Parathyroid adenoma (tissue), 2 donors: ENCODE measurements around the gene UACA.

ENCODE experiments used
- H2AFZ ChIP-seq: fragments of 300-600 bp; sonication (generic); one replicate; pipeline ENCODE4 v1.7.0; 2017; ENCODE audit warnings: antibody characterized with exemption, mild to moderate bottlenecking
- H3K27ac ChIP-seq: fragments of 300-600 bp; sonication (generic); one replicate; pipeline ENCODE4 v1.7.0; 2017
- H3K27me3 ChIP-seq: fragments of 300-600 bp; sonication (generic); one replicate; pipeline ENCODE4 v1.7.0; 2017; ENCODE audit warnings: low read length; ENCODE audit not compliant: control insufficient read depth, insufficient read depth
- H3K36me3 ChIP-seq: fragments of 300-600 bp; sonication (generic); one replicate; pipeline ENCODE4 v1.7.0; 2017; ENCODE audit warnings: low read length; ENCODE audit not compliant: control insufficient read depth, insufficient read depth
- H3K4me1 ChIP-seq: fragments of 300-600 bp; sonication (generic); one replicate; pipeline ENCODE4 v1.7.0; 2017; ENCODE audit warnings: control low read depth
- H3K4me2 ChIP-seq: fragments of 300-600 bp; sonication (generic); one replicate; pipeline ENCODE4 v1.7.0; 2017; ENCODE audit warnings: low read length
- H3K4me3 ChIP-seq: fragments of 300-600 bp; sonication (generic); one replicate; pipeline ENCODE4 v1.7.0; 2017; ENCODE audit warnings: low read depth, low read length
- H3K79me2 ChIP-seq: fragments of 300-600 bp; sonication (generic); one replicate; pipeline ENCODE4 v1.7.0; 2017; ENCODE audit warnings: control low read depth
- H3K9ac ChIP-seq: fragments of 300-600 bp; sonication (generic); one replicate; pipeline ENCODE4 v1.7.0; 2017; ENCODE audit warnings: mild to moderate bottlenecking
- H3K9me3 ChIP-seq: fragments of 300-600 bp; sonication (generic); one replicate; pipeline ENCODE4 v1.7.0; 2017; ENCODE audit warnings: low read length; ENCODE audit not compliant: control insufficient read depth
- TF ChIP-seq, protein P1 (sequence below): fragments of 300-600 bp; sonication (generic); IDR thresholded peaks from one replicate; pipeline ENCODE4 v1.7.0; 2017; ENCODE audit warnings: antibody characterized with exemption, mild to moderate bottlenecking
- donor health status: primary hyperparathyroidism.

Gene UACA

DNA sequence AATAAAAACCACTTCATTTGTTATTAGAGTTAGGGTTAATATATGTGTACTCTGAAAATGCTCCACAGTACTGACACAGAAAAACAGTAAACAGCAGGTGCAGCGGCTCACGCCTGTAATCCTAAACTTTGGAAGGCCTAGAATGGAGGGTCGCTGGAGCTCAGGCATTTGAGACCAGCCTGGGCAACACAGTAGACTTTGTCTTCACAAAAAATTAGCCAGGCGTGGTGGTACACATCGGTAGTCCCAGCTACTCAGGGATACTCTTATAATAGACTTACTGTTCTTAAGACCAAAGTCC lies 40.3 kb downstream of the UACA start:
- H3K36me3 ChIP-seq: no peaks in the 10 kb centered on the region
- no peak overlapping the region for H3K27ac ChIP-seq

DNA sequence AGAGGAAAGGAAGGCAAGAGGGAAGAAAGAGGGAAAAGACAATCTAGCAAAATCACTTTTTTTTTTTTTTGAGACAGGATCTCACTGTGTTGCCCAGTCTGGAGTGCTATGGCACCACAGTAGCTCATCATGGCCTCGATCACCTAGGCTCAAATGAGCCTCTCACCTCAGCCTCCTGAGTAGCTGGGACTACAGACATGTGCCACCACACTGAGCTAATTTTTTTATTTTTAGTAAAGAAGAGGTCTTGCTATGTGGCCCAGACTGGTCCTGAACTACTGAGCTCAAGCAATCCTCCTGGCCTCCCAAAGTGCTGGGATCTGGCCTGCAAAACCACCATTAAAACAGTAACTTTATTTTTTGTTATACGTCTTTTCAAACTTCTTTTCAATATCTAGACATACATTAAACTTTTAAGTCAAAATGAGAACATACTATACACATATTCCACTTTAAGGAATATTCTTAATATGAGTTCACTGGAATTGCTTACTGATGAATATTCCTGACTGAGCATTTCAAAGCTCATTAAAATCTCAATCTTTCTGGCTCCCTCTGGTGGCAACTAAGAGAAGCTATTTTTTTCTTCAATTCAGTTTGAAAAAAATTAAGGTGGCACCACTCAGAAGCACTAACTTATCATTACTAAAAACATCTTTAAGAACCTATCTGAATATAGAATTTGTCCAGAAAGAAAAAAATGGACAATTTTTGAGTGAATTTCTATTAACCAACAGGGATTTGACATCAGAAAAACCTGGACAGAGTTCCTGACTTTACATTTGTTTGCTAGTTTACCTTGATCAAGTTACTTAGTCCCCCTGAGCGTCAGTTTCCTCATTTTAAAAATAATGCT lies 40.9 kb downstream of the UACA start:
- Histone ChIP-seq H3K79me2 (no peaks in the 10 kb centered on the region), H3K4me3 (no peak overlapping the region), H3K9ac (no peak overlapping the region), H3K27ac (no peak overlapping the region), H3K9me3 (no peaks in the 10 kb centered on the region), H3K27me3 (no peaks in the 10 kb centered on the region), H3K4me1 (no peaks in the 10 kb centered on the region), H2AFZ (no peak overlapping the region), H3K36me3 (no peaks in the 10 kb centered on the region), H3K4me2 (no peak overlapping the region)
- TF ChIP-seq, protein P1, sequence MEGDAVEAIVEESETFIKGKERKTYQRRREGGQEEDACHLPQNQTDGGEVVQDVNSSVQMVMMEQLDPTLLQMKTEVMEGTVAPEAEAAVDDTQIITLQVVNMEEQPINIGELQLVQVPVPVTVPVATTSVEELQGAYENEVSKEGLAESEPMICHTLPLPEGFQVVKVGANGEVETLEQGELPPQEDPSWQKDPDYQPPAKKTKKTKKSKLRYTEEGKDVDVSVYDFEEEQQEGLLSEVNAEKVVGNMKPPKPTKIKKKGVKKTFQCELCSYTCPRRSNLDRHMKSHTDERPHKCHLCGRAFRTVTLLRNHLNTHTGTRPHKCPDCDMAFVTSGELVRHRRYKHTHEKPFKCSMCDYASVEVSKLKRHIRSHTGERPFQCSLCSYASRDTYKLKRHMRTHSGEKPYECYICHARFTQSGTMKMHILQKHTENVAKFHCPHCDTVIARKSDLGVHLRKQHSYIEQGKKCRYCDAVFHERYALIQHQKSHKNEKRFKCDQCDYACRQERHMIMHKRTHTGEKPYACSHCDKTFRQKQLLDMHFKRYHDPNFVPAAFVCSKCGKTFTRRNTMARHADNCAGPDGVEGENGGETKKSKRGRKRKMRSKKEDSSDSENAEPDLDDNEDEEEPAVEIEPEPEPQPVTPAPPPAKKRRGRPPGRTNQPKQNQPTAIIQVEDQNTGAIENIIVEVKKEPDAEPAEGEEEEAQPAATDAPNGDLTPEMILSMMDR: peak; percentile 57

More for the DNA sequence above, 40.3 kb downstream of the UACA start:
- H3K4me2 ChIP-seq: no peak overlapping the region
- no peaks in the 10 kb centered on the region for H3K4me1 ChIP-seq
- H3K79me2 ChIP-seq: no peaks in the 10 kb centered on the region
- TF ChIP-seq, protein P1: no peak
- no peaks in the 10 kb centered on the region for H3K9me3 ChIP-seq
- no peak overlapping the region for H3K9ac ChIP-seq
- no peaks in the 10 kb centered on the region for H3K27me3 ChIP-seq
- no peak overlapping the region for H2AFZ ChIP-seq
- H3K4me3 ChIP-seq: no peak overlapping the region

DNA sequence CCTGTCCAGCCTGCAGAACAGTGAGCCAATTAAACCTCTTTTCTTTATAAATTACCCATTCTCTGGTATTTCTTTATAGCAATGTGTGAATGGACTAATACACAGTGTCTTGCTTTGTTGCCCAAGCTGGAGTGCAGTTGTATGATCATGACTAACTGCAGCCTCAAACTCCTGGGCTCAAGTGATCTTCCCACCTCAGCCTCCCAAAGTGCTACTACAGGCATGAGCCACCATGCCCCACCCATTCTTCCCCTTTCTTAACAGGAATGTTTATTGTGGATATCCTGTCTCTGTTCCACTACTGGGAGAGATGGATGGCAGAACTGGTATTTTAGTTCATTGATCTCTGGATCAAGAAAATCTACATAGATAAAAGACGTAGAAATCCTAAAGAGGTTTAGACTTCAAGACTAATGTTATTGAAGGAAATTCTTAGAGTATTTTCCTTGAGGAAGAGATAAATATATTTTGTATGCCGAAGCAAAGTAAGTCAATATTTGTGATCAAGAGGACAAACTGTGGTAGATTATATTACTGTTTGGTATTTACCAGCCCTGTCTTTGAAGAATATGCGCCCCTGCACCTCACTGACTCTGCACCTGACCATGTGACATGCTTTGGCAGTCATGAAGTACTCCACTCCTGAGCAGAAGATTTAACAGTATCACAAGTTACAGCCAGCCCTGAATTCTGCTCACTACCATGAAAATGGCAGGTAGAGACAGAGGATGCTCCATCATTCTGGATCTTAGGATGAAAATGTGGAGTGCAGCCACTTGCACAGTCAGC lies 42.9 kb downstream of the UACA start:
- Histone ChIP-seq H3K27me3 (no peaks in the 10 kb centered on the region), H3K4me3 (no peak overlapping the region), H3K79me2 (no peaks in the 10 kb centered on the region), H2AFZ (no peak overlapping the region), H3K4me2 (no peak overlapping the region), H3K9me3 (no peaks in the 10 kb centered on the region), H3K36me3 (no peaks in the 10 kb centered on the region), H3K27ac (no peak overlapping the region), H3K4me1 (no peaks in the 10 kb centered on the region), H3K9ac (no peak overlapping the region)
- TF ChIP-seq, protein P1: no peak

DNA sequence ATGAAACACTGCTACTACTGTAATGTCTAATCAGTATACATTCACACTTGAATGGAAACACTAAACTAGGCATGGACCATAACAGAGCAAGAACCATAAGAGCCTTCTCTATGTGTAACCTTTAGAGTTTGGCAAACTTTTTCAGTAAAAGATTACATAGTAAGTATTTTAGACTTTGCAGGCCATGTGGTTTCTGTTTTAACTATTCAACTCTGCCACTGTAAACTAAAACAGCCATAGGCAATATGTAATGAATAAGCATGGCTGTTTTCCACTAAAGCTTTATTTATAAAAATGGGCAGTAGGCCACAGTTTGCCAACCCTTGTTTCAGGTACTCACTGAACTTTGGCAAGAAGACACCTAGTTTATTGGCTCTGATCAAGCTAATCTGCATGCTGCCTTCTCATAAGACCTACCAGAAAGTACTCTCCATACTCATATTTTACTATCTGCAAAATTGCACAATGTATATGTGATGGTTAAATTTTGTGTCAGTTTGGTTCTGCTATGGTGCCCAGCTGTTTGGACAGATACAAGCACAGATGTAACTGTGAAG lies 46.0 kb downstream of the UACA start:
- Histone ChIP-seq H3K36me3 (no peaks in the 10 kb centered on the region), H3K4me2 (no peak overlapping the region), H3K79me2 (peaks cover 1% of the 10 kb centered on the region), H3K4me3 (no peak overlapping the region), H3K9ac (no peak overlapping the region), H3K9me3 (no peaks in the 10 kb centered on the region), H2AFZ (no peak overlapping the region), H3K4me1 (no peaks in the 10 kb centered on the region), H3K27me3 (no peaks in the 10 kb centered on the region), H3K27ac (no peak overlapping the region)
- TF ChIP-seq, protein P1: no peak
